GM12878 (cell line): ENCODE data around the gene PMM2.

Experiments used
- CREB1 ChIP-seq: IDR thresholded peaks from 2 replicates; pipeline ENCODE4 v1.6.1; 2012; ENCODE audit warnings: low read depth, mild to moderate bottlenecking, inconsistent platforms
- MAX ChIP-seq: IDR thresholded peaks from 2 replicates; pipeline ENCODE4 v1.6.1; 2012; ENCODE audit warnings: low read depth, low read length, improper control_type of control experiment
- POLR2A ChIP-seq: IDR thresholded peaks from 2 replicates; pipeline ENCODE4 v1.6.1; 2011; ENCODE audit warnings: low read depth, mild to moderate bottlenecking, low read length
- ZNF687 ChIP-seq: fragments of 450-650 bp; IDR thresholded peaks from 2 replicates; pipeline ENCODE4 v1.6.1; 2017; ENCODE audit warnings: mild to moderate bottlenecking, moderate library complexity

- TF ChIP-seq POLR2A (no peak), CREB1 (no peak), MAX (no peak), ZNF687 (no peak)
Measured at GRCh38 chr16:8852534-8852933, 54.9 kb downstream of the PMM2 start.
